Body of pancreas (tissue), 4 donors: ENCODE data around the gene RNFT2.

Experiments
- POLR2A ChIP-seq, 3 donors: fragments of 450-650 bp; IDR thresholded peaks; one replicate each; pipeline ENCODE4 v1.6.1; 2016; ENCODE audit warnings: antibody characterized with exemption in 3 of 3, mild to moderate bottlenecking in 2 of 3
- TF ChIP-seq, protein P1 (sequence below), 7 experiments: fragments of 450-650 bp in 4 of 7; fragments of 200-600 bp in 3 of 7; sonication (generic) in 3 of 7; IDR thresholded peaks; one replicate each; pipeline ENCODE4 v1.5.1; 2016 to 2019; ENCODE audit warnings: antibody characterized with exemption in 7 of 7

DNA sequence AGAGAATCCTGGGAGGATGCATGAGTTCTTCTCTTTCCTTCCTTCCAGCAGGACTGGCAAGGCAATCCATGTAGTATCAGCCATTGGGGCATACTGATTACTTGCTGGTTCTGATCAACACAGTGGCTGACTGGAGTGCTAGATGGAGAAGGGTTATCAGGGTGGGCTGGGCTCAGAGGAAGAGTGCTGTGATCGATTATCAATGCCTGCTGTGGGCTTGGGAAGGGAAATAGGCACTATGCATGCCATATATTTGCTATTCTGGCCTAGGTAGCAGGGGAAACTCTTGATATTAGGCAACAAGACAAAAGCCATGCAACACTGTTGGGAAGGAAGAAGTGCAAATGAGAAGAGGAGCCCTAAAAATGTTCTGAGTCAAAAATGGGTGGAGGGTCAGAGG, 97.4 kb downstream of the RNFT2 start:
- TF ChIP-seq, protein P1, sequence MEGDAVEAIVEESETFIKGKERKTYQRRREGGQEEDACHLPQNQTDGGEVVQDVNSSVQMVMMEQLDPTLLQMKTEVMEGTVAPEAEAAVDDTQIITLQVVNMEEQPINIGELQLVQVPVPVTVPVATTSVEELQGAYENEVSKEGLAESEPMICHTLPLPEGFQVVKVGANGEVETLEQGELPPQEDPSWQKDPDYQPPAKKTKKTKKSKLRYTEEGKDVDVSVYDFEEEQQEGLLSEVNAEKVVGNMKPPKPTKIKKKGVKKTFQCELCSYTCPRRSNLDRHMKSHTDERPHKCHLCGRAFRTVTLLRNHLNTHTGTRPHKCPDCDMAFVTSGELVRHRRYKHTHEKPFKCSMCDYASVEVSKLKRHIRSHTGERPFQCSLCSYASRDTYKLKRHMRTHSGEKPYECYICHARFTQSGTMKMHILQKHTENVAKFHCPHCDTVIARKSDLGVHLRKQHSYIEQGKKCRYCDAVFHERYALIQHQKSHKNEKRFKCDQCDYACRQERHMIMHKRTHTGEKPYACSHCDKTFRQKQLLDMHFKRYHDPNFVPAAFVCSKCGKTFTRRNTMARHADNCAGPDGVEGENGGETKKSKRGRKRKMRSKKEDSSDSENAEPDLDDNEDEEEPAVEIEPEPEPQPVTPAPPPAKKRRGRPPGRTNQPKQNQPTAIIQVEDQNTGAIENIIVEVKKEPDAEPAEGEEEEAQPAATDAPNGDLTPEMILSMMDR (IDR thresholded peaks at IDR 0.05), result no peak
- TF ChIP-seq POLR2A (IDR thresholded peaks at IDR 0.05), result no peak
